ENCODE data around the gene HOXB3. TPM values are rescaled to one million over a fixed set of nuclear protein-coding genes. Genes with fewer than 3 reads are reported as not detected.
A peak's percentile ranks its signal among the peaks of the same experiment; 100 is the strongest.

HOXB3 gene
- total and polyA plus RNA-seq, 2 of the 13 experiments (the other 11 are each of a cell fraction or from before 2014, with no cell fraction given), result not detected

- peak; percentile 24; the same call in 1 of the 2 replicates for TF ChIP-seq TFE3 (CRISPR knock-in tag; IDR thresholded peaks at IDR 0.05)
- TF ChIP-seq FOSL2 (CRISPR knock-in tag; IDR thresholded peaks at IDR 0.05), result peak; percentile 23; the same call in 1 of the 2 replicates
- TF ChIP-seq MTF2 (CRISPR knock-in tag; IDR thresholded peaks at IDR 0.05; ENCODE audit: borderline replicate concordance), result peak; percentile 99; the same call in 1 of the 2 replicates
- peak; percentile 84 for TF ChIP-seq ZNF687 (CRISPR knock-in tag; IDR thresholded peaks at IDR 0.05)
- TF ChIP-seq CBX1 (IDR thresholded peaks at IDR 0.05; ENCODE audit: low read depth), result no peak
- no peak for TF ChIP-seq MAFK (conservative IDR thresholded peaks at IDR 0.05 in 1 of 2, IDR thresholded peaks at IDR 0.05 in 1 of 2; ENCODE audit: low read length in 2 of 2)
- peak; percentile 58 for TF ChIP-seq RAD21 (CRISPR knock-in tag; IDR thresholded peaks at IDR 0.05)
- TF ChIP-seq PHF21A (CRISPR knock-in tag; IDR thresholded peaks at IDR 0.05), result peak; percentile 73
- TF ChIP-seq HIC2 (CRISPR knock-in tag; IDR thresholded peaks at IDR 0.05; ENCODE audit: low read depth), result peak; percentile 55; the same call in 1 of the 2 replicates
- TF ChIP-seq ZNF773 (CRISPR knock-in tag; IDR thresholded peaks at IDR 0.05; ENCODE audit: borderline replicate concordance), result 0 out of 2 replicates have a peak, but pooled peaks have one; percentile 50
- peak; percentile 53; the same call in 1 of the 2 replicates for TF ChIP-seq ZNF263 (CRISPR knock-in tag; IDR thresholded peaks at IDR 0.05)
- TF ChIP-seq ZNF225 (CRISPR knock-in tag; IDR thresholded peaks at IDR 0.05), result no peak
- TF ChIP-seq HOXD1 (CRISPR knock-in tag; IDR thresholded peaks at IDR 0.05), result peak; percentile 73; the same call in 1 of the 2 replicates
- peak; percentile 88 for TF ChIP-seq ZFX (CRISPR knock-in tag; IDR thresholded peaks at IDR 0.05; ENCODE audit: low read depth)
- TF ChIP-seq ATAD3A (CRISPR knock-in tag; IDR thresholded peaks at IDR 0.05), result no peak
- no peak for TF ChIP-seq ZNF841 (CRISPR knock-in tag; IDR thresholded peaks at IDR 0.05; ENCODE audit: borderline replicate concordance)
- no peak for TF ChIP-seq ZNF446 (CRISPR knock-in tag; IDR thresholded peaks at IDR 0.05)
- peak; percentile 43; the same call in 1 of the 2 replicates for TF ChIP-seq ZFP37 (CRISPR knock-in tag; IDR thresholded peaks at IDR 0.05; ENCODE audit: borderline replicate concordance)
- peak; percentile 89 for TF ChIP-seq ZFY (CRISPR knock-in tag; IDR thresholded peaks at IDR 0.05)
- TF ChIP-seq HMGXB4 (CRISPR knock-in tag; IDR thresholded peaks at IDR 0.05; ENCODE audit: borderline replicate concordance in 1 of 2, low read depth in 1 of 2), result peak; percentile 90 to 95
Measured at GRCh38 chr17:48636177-48637018, 46.4 kb upstream of the HOXB3 start (continued).
